ENCODE results near the gene ZCWPW1. TPM values are rescaled to one million over a fixed set of nuclear protein-coding genes. Genes with fewer than 3 reads are reported as not detected.

The ZCWPW1 gene
- total and polyA plus RNA-seq, 12 donors: 3.3 to 7.5 (median 4.2) TPM

GRCh38 chr7:100472121-100472851, 43.8 kb upstream of the ZCWPW1 start:
- Histone ChIP-seq H3K4me3 (peak overlapping the region in 4 of 10 donors; percentile 5 to 21 (median 9)), H3K36me3 (peaks cover 0 to 93% (median 6%) of the 10 kb centered on the region in 9 donors), H3K9me3 (no peaks in the 10 kb centered on the region), H3K27me3 (no peaks in the 10 kb centered on the region), H3K27ac (peak overlapping the region in 9 of 10 donors; percentile 63 to 100 (median 82)), H3K4me1 (peaks cover 14 to 94% (median 70%) of the 10 kb centered on the region in 9 donors)
- TF ChIP-seq CTCF (IDR thresholded peaks at IDR 0.05): no peak
- peak in 1 of 8 donors; percentile 0 for ATAC-seq
- no peak for DNase-seq
- 32 to 42% methylated on average over 16 of the region's 16 CpGs for WGBS, 2 donors
- intact Hi-C loops (cut with DNase I): loop anchor here in 4 of 10 donors (5.0 to 10.0 kb wide), 5 partner anchors 203 to 393 kb away; partner anchors contain the start of genes GIGYF1 (in 1 of the 4), GNB2 (in 1 of the 4), SLC12A9 (in 1 of the 4) and TRIP6 (in 1 of the 4)

- Histone ChIP-seq H3K36me3 (peaks cover 0 to 90% (median 13%) of the 10 kb centered on the region in 9 donors), H3K4me1 (peaks cover 11 to 94% (median 64%) of the 10 kb centered on the region in 9 donors), H3K9me3 (no peaks in the 10 kb centered on the region), H3K27me3 (no peaks in the 10 kb centered on the region), H3K27ac (peak overlapping the region in 5 of 10 donors; percentile 36 to 100 (median 75)), H3K4me3 (no peak overlapping the region)
- DNase-seq (no peak), ATAC-seq (no peak)
- WGBS, 2 donors: 16 to 34% methylated on average over 4 of the region's 4 CpGs
- intact Hi-C loops (cut with DNase I): loop anchor here in 5 of 10 donors (2.0 to 10.0 kb wide), 6 partner anchors 88 to 394 kb away; partner anchors contain the start of genes GIGYF1 (in 1 of the 5), GNB2 (in 1 of the 5), SLC12A9 (in 1 of the 5) and TRIP6 (in 1 of the 5)
- TF ChIP-seq CTCF (IDR thresholded peaks at IDR 0.05): no peak
These were observed 42.5 kb upstream of the ZCWPW1 start for GRCh38 chr7:100471021-100471420.

- Histone ChIP-seq H3K36me3 (peaks cover 0 to 84% (median 13%) of the 10 kb centered on the region in 9 donors), H3K4me3 (no peak overlapping the region), H3K27me3 (no peaks in the 10 kb centered on the region), H3K4me1 (peaks cover 17 to 90% (median 55%) of the 10 kb centered on the region in 9 donors), H3K9me3 (no peaks in the 10 kb centered on the region), H3K27ac (peak overlapping the region in 8 of 10 donors; percentile 29 to 76 (median 66))
- DNase-seq (peak; percentile 86 to 92), ATAC-seq (peak; percentile 69 to 81 (median 75))
- intact Hi-C loops (cut with DNase I): loop anchor here (1.0 to 10.0 kb wide), 16 partner anchors 13 to 395 kb away; partner anchors contain the start of genes NYAP1 (in 7 of the 10), GIGYF1 (in 5 of the 10), EPO (in 2 of the 10) and GNB2 (in 1 of the 10)
- 24 to 26% methylated on average over 12 to 13 of the region's 13 CpGs for WGBS, 2 donors
- peak; percentile 90 to 95 (median 94) for TF ChIP-seq CTCF (IDR thresholded peaks at IDR 0.05)
These were observed 40.9 kb upstream of the ZCWPW1 start for GRCh38 chr7:100469227-100470044.
